ENCODE data around the gene GNPDA1. TPM values are rescaled to one million over a fixed set of nuclear protein-coding genes. Genes with fewer than 3 reads are reported as not detected.
A peak's percentile ranks its signal among the peaks of the same experiment; 100 is the strongest.

GNPDA1 gene
- total and polyA plus RNA-seq, 2 donors from 2014 or later = 30.1 to 76.6 TPM

DNA sequence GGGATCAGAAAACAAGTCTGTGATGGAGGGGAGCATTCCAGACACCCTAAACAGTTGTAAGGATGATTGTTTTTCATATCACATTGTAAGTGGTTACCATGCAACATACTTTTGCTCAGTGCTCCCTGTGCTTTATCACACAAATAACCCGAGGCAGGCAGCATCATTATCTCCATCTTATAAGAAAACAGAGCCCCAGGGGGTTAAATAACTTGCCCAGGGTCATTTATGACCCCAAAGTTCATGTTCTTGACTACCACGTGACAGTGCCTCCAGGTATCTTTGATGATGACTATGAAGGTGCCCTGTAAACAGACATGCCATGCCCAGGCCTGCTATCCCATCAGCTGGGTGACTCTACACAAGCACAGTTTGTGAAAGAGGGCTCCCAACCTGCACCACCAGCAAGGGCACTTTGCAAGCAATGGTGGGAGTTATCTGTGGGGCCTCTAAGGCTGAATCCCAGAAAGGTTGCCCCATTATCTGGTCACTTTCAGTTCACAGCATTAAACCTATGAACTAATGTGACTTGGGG is 9.5 kb downstream of the GNPDA1 start:
- Histone ChIP-seq H3K9me3 (ENCODE audit: control insufficient read depth in 2 of 3, insufficient read depth in 1 of 3, low read length in 3 of 3) (no peaks in the 10 kb centered on the region), H3K36me3 (ENCODE audit: control insufficient read depth in 2 of 3, insufficient read depth in 3 of 3, low read length in 3 of 3) (peaks cover 0 to 50% (median 40%) of the 10 kb centered on the region in 3 donors), H3K4me1 (ENCODE audit: control insufficient read depth in 2 of 3, insufficient read depth in 2 of 3, low read depth in 1 of 3, low read length in 3 of 3) (peaks cover 0 to 3% (median 0%) of the 10 kb centered on the region in 3 donors), H3K9ac (ENCODE audit: low read length in 3 of 3) (no peak overlapping the region), H3K27me3 (ENCODE audit: control insufficient read depth, insufficient read depth, low read length) (no peaks in the 10 kb centered on the region), H3K27ac (ENCODE audit: low read depth in 2 of 2, low read length in 2 of 2) (no peak overlapping the region), H3K4me3 (ENCODE audit: low read length in 3 of 3) (no peak overlapping the region)
- TF ChIP-seq, protein P1, sequence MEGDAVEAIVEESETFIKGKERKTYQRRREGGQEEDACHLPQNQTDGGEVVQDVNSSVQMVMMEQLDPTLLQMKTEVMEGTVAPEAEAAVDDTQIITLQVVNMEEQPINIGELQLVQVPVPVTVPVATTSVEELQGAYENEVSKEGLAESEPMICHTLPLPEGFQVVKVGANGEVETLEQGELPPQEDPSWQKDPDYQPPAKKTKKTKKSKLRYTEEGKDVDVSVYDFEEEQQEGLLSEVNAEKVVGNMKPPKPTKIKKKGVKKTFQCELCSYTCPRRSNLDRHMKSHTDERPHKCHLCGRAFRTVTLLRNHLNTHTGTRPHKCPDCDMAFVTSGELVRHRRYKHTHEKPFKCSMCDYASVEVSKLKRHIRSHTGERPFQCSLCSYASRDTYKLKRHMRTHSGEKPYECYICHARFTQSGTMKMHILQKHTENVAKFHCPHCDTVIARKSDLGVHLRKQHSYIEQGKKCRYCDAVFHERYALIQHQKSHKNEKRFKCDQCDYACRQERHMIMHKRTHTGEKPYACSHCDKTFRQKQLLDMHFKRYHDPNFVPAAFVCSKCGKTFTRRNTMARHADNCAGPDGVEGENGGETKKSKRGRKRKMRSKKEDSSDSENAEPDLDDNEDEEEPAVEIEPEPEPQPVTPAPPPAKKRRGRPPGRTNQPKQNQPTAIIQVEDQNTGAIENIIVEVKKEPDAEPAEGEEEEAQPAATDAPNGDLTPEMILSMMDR (IDR thresholded peaks at IDR 0.05; ENCODE audit: borderline replicate concordance, extremely low read depth, insufficient read depth) = no peak
- DNase-seq (no peak), FAIRE-seq (no peak)
- intact Hi-C loops (cut with DNase I) = no loop called here

DNA sequence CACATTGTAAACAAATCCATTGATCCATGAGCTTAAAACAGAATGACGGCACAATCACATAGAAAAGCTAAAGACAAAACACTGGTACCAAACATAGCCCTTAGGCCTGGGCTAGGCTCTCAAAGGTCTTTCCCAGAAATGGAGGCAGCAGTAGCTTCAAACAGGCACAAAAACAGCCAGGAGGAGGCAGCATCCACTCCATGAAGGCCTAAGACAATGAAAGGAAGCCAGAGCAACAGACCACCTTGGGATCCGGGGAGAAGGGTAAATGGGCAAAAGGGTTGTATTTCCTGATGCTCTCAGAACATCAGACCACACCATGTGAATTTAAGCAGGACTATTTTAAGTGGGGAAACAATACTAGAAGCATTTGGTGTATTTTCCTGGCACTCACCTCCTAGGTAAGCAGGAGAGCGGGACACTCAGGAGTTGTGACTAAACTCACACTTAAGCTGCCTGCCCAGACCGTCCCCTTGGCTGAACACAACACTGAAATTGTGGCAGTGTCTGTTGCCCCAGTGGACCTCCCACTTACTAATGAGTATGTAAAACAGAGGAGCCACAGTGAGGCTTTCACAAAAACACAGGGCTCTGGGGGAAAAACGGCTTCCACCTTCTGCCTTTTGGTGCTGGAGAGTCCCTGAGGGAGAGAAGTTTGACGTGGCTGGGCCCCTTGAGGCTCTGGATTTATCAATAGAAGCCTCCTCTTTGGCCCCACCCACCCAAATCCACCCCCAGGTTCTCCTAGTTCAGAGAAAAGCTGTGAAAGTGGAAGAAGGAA is 11.9 kb downstream of the GNPDA1 start:
- FAIRE-seq = no peak
- intact Hi-C loops (cut with DNase I) = no loop called here
- Histone ChIP-seq H3K27me3 (ENCODE audit: control insufficient read depth, insufficient read depth, low read length) (no peaks in the 10 kb centered on the region), H3K4me3 (ENCODE audit: low read length in 3 of 3) (no peak overlapping the region), H3K9me3 (ENCODE audit: control insufficient read depth in 2 of 3, insufficient read depth in 1 of 3, low read length in 3 of 3) (no peaks in the 10 kb centered on the region), H3K27ac (ENCODE audit: low read depth in 2 of 2, low read length in 2 of 2) (no peak overlapping the region), H3K9ac (ENCODE audit: low read length in 3 of 3) (no peak overlapping the region), H3K36me3 (ENCODE audit: control insufficient read depth in 2 of 3, insufficient read depth in 3 of 3, low read length in 3 of 3) (peaks cover 0 to 40% (median 28%) of the 10 kb centered on the region in 3 donors), H3K4me1 (ENCODE audit: control insufficient read depth in 2 of 3, insufficient read depth in 2 of 3, low read depth in 1 of 3, low read length in 3 of 3) (peaks cover 0 to 6% (median 2%) of the 10 kb centered on the region in 3 donors)
- TF ChIP-seq, protein P1 (IDR thresholded peaks at IDR 0.05; ENCODE audit: borderline replicate concordance, extremely low read depth, insufficient read depth) = peak; percentile 18
- peak in 1 of 5 donors; percentile 18 for DNase-seq

DNA sequence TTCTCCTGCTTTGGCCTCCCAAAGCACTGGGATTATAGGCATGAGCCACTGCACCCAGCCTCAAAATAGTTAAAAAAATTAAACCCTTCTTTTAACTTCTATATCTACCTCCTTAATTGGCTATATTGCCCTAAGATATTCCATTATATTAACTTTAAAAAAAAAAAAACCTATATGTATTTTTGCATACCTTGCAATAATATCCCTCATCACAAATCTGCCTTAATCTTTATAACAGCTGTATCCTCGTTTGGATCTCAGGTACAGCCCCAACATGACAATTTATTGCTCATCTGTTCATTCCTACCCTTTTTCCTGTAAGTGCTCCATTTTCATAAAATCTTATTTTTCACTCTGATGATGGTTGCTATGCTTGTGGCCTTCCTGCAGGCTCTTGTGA is 12.7 kb downstream of the GNPDA1 start:
- no peaks in the 10 kb centered on the region for H3K9me3 ChIP-seq (ENCODE audit: control insufficient read depth in 2 of 3, insufficient read depth in 1 of 3, low read length in 3 of 3)
- no peak overlapping the region for H3K4me3 ChIP-seq (ENCODE audit: low read length in 3 of 3)
- no peaks in the 10 kb centered on the region for H3K27me3 ChIP-seq (ENCODE audit: control insufficient read depth, insufficient read depth, low read length)
- intact Hi-C loops (cut with DNase I) = no loop called here
- TF ChIP-seq, protein P1 (IDR thresholded peaks at IDR 0.05; ENCODE audit: borderline replicate concordance, extremely low read depth, insufficient read depth) = no peak
- H3K9ac ChIP-seq (ENCODE audit: low read length in 3 of 3) = no peak overlapping the region
- peaks cover 0 to 6% (median 2%) of the 10 kb centered on the region in 3 donors for H3K4me1 ChIP-seq (ENCODE audit: control insufficient read depth in 2 of 3, insufficient read depth in 2 of 3, low read depth in 1 of 3, low read length in 3 of 3)
- no peak for DNase-seq
- FAIRE-seq = no peak
- peaks cover 0 to 34% (median 24%) of the 10 kb centered on the region in 3 donors for H3K36me3 ChIP-seq (ENCODE audit: control insufficient read depth in 2 of 3, insufficient read depth in 3 of 3, low read length in 3 of 3)
- no peak overlapping the region for H3K27ac ChIP-seq (ENCODE audit: low read depth in 2 of 2, low read length in 2 of 2)
